ENCODE results near the gene STX1B. TPM values are rescaled to one million over a fixed set of nuclear protein-coding genes. Genes with fewer than 3 reads are reported as not detected.
A peak's percentile ranks its signal among the peaks of the same experiment; 100 is the strongest.

The STX1B gene
- total RNA-seq, 1 donor from 2014 or later: 11.0 TPM

GRCh38 chr16:31003744-31004143 is 6.7 kb downstream of the STX1B start:
- peaks cover 2% of the 10 kb centered on the region for H3K36me3 Mint-ChIP-seq (ENCODE audit: low read depth, unreplicated experiment)

GRCh38 chr16:31002862-31003341 is 7.5 kb downstream of the STX1B start:
- H3K36me3 Mint-ChIP-seq (ENCODE audit: low read depth, unreplicated experiment): peaks cover 2% of the 10 kb centered on the region
- TF ChIP-seq EZH2 (IDR thresholded peaks at IDR 0.05; ENCODE audit: insufficient read depth, low read length): no peak
- TF ChIP-seq CTCF (IDR thresholded peaks at IDR 0.05; ENCODE audit: insufficient read depth, low read depth, low read length): no peak
- no peaks in the 10 kb centered on the region for H3K9me3 ChIP-seq (ENCODE audit: insufficient read depth, low read depth, low read length)
- FAIRE-seq (no peak), DNase-seq (ENCODE audit: low read depth) (no peak)
- H3K4me1 Mint-ChIP-seq (ENCODE audit: low read depth, unreplicated experiment): peaks cover 53% of the 10 kb centered on the region
- H3K27me3 ChIP-seq (ENCODE audit: insufficient read depth, low read length): no peaks in the 10 kb centered on the region
- H3K9ac ChIP-seq (ENCODE audit: low read length): no peak overlapping the region
- H3K79me2 ChIP-seq (ENCODE audit: insufficient read depth, low read length): peaks cover 53% of the 10 kb centered on the region
- H3K27ac Mint-ChIP-seq (ENCODE audit: unreplicated experiment): peak overlapping the region; percentile 99
- H2AFZ ChIP-seq (ENCODE audit: low read depth, low read length): no peak overlapping the region
- H3K4me2 ChIP-seq (ENCODE audit: low read length): no peak overlapping the region
- H3K4me1 ChIP-seq (ENCODE audit: insufficient read depth, low read length): peaks cover 30% of the 10 kb centered on the region
- H3K4me3 ChIP-seq (ENCODE audit: insufficient read depth, low read depth, low read length): no peak overlapping the region
- no peak overlapping the region for H3K27ac ChIP-seq (ENCODE audit: low read depth, low read length)
- H3K36me3 ChIP-seq (ENCODE audit: insufficient read depth, low read length): no peaks in the 10 kb centered on the region
- H4K20me1 ChIP-seq (ENCODE audit: insufficient read depth, low read length): peaks cover 11% of the 10 kb centered on the region
- H3K27me3 Mint-ChIP-seq (ENCODE audit: low read depth, unreplicated experiment): no peaks in the 10 kb centered on the region
- H3K4me3 Mint-ChIP-seq (ENCODE audit: unreplicated experiment): no peak overlapping the region
- no peaks in the 10 kb centered on the region for H3K9me3 Mint-ChIP-seq (ENCODE audit: unreplicated experiment)

More at GRCh38 chr16:31003744-31004143, 6.7 kb downstream of the STX1B start:
- no peak overlapping the region for H3K4me3 ChIP-seq (ENCODE audit: insufficient read depth, low read depth, low read length)
- peaks cover 11% of the 10 kb centered on the region for H4K20me1 ChIP-seq (ENCODE audit: insufficient read depth, low read length)
- no peak overlapping the region for H3K27ac ChIP-seq (ENCODE audit: low read depth, low read length)
- no peak overlapping the region for H3K4me2 ChIP-seq (ENCODE audit: low read length)
- DNase-seq (ENCODE audit: low read depth): no peak
- H3K4me1 ChIP-seq (ENCODE audit: insufficient read depth, low read length): peaks cover 29% of the 10 kb centered on the region
- H3K27me3 ChIP-seq (ENCODE audit: insufficient read depth, low read length): no peaks in the 10 kb centered on the region
- Mint-ChIP-seq H3K9me3 (ENCODE audit: unreplicated experiment) (no peaks in the 10 kb centered on the region), H3K27me3 (ENCODE audit: low read depth, unreplicated experiment) (no peaks in the 10 kb centered on the region), H3K4me3 (ENCODE audit: unreplicated experiment) (no peak overlapping the region), H3K4me1 (ENCODE audit: low read depth, unreplicated experiment) (peaks cover 50% of the 10 kb centered on the region), H3K27ac (ENCODE audit: unreplicated experiment) (peak overlapping the region; percentile 99)
- no peaks in the 10 kb centered on the region for H3K9me3 ChIP-seq (ENCODE audit: insufficient read depth, low read depth, low read length)
- peaks cover 58% of the 10 kb centered on the region for H3K79me2 ChIP-seq (ENCODE audit: insufficient read depth, low read length)
- FAIRE-seq: no peak
- H2AFZ ChIP-seq (ENCODE audit: low read depth, low read length): no peak overlapping the region
- no peak for TF ChIP-seq EZH2 (IDR thresholded peaks at IDR 0.05; ENCODE audit: insufficient read depth, low read length)
- no peak for TF ChIP-seq CTCF (IDR thresholded peaks at IDR 0.05; ENCODE audit: insufficient read depth, low read depth, low read length)
- no peaks in the 10 kb centered on the region for H3K36me3 ChIP-seq (ENCODE audit: insufficient read depth, low read length)
- no peak overlapping the region for H3K9ac ChIP-seq (ENCODE audit: low read length)

- TF ChIP-seq CTCF (IDR thresholded peaks at IDR 0.05; ENCODE audit: insufficient read depth, low read depth, low read length) (no peak), EZH2 (IDR thresholded peaks at IDR 0.05; ENCODE audit: insufficient read depth, low read length) (no peak)
- H3K79me2 ChIP-seq (ENCODE audit: insufficient read depth, low read length): peaks cover 47% of the 10 kb centered on the region
- Mint-ChIP-seq H3K9me3 (ENCODE audit: unreplicated experiment) (no peaks in the 10 kb centered on the region), H3K4me3 (ENCODE audit: unreplicated experiment) (no peak overlapping the region), H3K36me3 (ENCODE audit: low read depth, unreplicated experiment) (peaks cover 2% of the 10 kb centered on the region), H3K27me3 (ENCODE audit: low read depth, unreplicated experiment) (no peaks in the 10 kb centered on the region), H3K27ac (ENCODE audit: unreplicated experiment) (peak overlapping the region; percentile 99), H3K4me1 (ENCODE audit: low read depth, unreplicated experiment) (peaks cover 56% of the 10 kb centered on the region)
- no peak overlapping the region for H3K27ac ChIP-seq (ENCODE audit: low read depth, low read length)
- H3K9ac ChIP-seq (ENCODE audit: low read length): no peak overlapping the region
- no peaks in the 10 kb centered on the region for H3K36me3 ChIP-seq (ENCODE audit: insufficient read depth, low read length)
- no peak overlapping the region for H2AFZ ChIP-seq (ENCODE audit: low read depth, low read length)
- no peak overlapping the region for H3K4me3 ChIP-seq (ENCODE audit: insufficient read depth, low read depth, low read length)
- FAIRE-seq: no peak
- peaks cover 11% of the 10 kb centered on the region for H4K20me1 ChIP-seq (ENCODE audit: insufficient read depth, low read length)
- H3K4me1 ChIP-seq (ENCODE audit: insufficient read depth, low read length): peaks cover 30% of the 10 kb centered on the region
- no peaks in the 10 kb centered on the region for H3K9me3 ChIP-seq (ENCODE audit: insufficient read depth, low read depth, low read length)
- H3K4me2 ChIP-seq (ENCODE audit: low read length): no peak overlapping the region
- no peaks in the 10 kb centered on the region for H3K27me3 ChIP-seq (ENCODE audit: insufficient read depth, low read length)
- DNase-seq (ENCODE audit: low read depth): no peak
Measured at GRCh38 chr16:31002250-31002700, 8.2 kb downstream of the STX1B start.

All from astrocyte (in vitro differentiated cells and primary cell).